HG02852 (cell line): ENCODE measurements around the gene GIMAP4.
"Not testable (repeated sequence)": the region's sequence is repeated elsewhere in the genome, so short reads cannot be mapped to it uniquely, and the experiment has no call there.

Experiments
- ATAC-seq: cut with Tn5 transposase; IDR thresholded peaks from one replicate; pipeline ENCODE4 v1.9.1; 2021; ENCODE audit warnings: mild to moderate bottlenecking, moderate library complexity; ENCODE audit not compliant: unreplicated experiment

Gene GIMAP4

GRCh38 chr7:150567169-150567568, at the start of gene GIMAP4:
Gene GIMAP4 (plus strand): TSS chr7:150567390. CDS start chr7:150569902, 2,512 bp downstream.
- ATAC-seq: no peak

- no peak for ATAC-seq
Measured at GRCh38 chr7:150519310-150519709, 47.9 kb upstream of the GIMAP4 start.

- ATAC-seq: no peak
Measured at GRCh38 chr7:150520145-150520544, 47.0 kb upstream of the GIMAP4 start.

GRCh38 chr7:150522931-150523330, 44.3 kb upstream of the GIMAP4 start:
- ATAC-seq: not testable (repeated sequence)

- ATAC-seq: no peak
Measured at GRCh38 chr7:150524018-150524417, 43.2 kb upstream of the GIMAP4 start.

- no peak for ATAC-seq
Measured at GRCh38 chr7:150531704-150532103, 35.5 kb upstream of the GIMAP4 start.

- no peak for ATAC-seq
Measured at GRCh38 chr7:150538259-150538658, 28.9 kb upstream of the GIMAP4 start.

GRCh38 chr7:150553163-150553562, 14.0 kb upstream of the GIMAP4 start:
- no peak for ATAC-seq

- no peak for ATAC-seq
Measured at GRCh38 chr7:150556521-150557138, 10.6 kb upstream of the GIMAP4 start.

GRCh38 chr7:150560486-150560885, 6.7 kb upstream of the GIMAP4 start:
- no peak for ATAC-seq

- no peak for ATAC-seq
Measured at GRCh38 chr7:150562919-150563318, 4.3 kb upstream of the GIMAP4 start.

GRCh38 chr7:150564006-150564405, 3.2 kb upstream of the GIMAP4 start:
- no peak for ATAC-seq

- no peak for ATAC-seq
Measured at GRCh38 chr7:150564566-150564965, 2.6 kb upstream of the GIMAP4 start.

- ATAC-seq: no peak
Measured at GRCh38 chr7:150565239-150565638, 2.0 kb upstream of the GIMAP4 start.

- ATAC-seq: no peak
Measured at GRCh38 chr7:150566123-150566522, 1.1 kb upstream of the GIMAP4 start.

GRCh38 chr7:150566572-150566971, 618 bp upstream of the GIMAP4 start:
- ATAC-seq: no peak

- ATAC-seq: no peak
Measured at GRCh38 chr7:150567871-150568301, 696 bp downstream of the GIMAP4 start.

- no peak for ATAC-seq
Measured at GRCh38 chr7:150568714-150569113, 1.5 kb downstream of the GIMAP4 start.

GRCh38 chr7:150569245-150569955, 2.2 kb downstream of the GIMAP4 start:
- ATAC-seq: no peak

GRCh38 chr7:150570556-150571465, 3.6 kb downstream of the GIMAP4 start:
- no peak for ATAC-seq

GRCh38 chr7:150572496-150572895, 5.3 kb downstream of the GIMAP4 start:
- no peak for ATAC-seq
